Measurements from ENCODE around the gene SRPRB. TPM values are rescaled to one million over a fixed set of nuclear protein-coding genes. Genes with fewer than 3 reads are reported as not detected.

The SRPRB gene
- total and polyA plus RNA-seq, 9 donors = 30.9 to 45.5 (median 36.5) TPM

- DNase-seq = no peak
- H3K27ac ChIP-seq (ENCODE audit: low read length) = no peak overlapping the region
- WGBS (ENCODE audit: insufficient coverage) = 88% methylated on average over 2 of the region's 6 CpGs
- no peaks in the 10 kb centered on the region for H3K9me3 ChIP-seq (replicated peaks; ENCODE audit: control insufficient read depth, low read depth, low read length)
- H3K27me3 ChIP-seq (ENCODE audit: control insufficient read depth, insufficient read depth, low read length) = no peaks in the 10 kb centered on the region
- no peaks in the 10 kb centered on the region for H3K4me1 ChIP-seq (ENCODE audit: control insufficient read depth, insufficient read depth, low read length)
- H3K36me3 ChIP-seq (ENCODE audit: control insufficient read depth, insufficient read depth, low read length) = peaks cover 22% of the 10 kb centered on the region
- no peak overlapping the region for H3K4me3 ChIP-seq (ENCODE audit: low read length)
These were observed 35.2 kb downstream of the SRPRB start for GRCh38 chr3:133840767-133841166.

DNA sequence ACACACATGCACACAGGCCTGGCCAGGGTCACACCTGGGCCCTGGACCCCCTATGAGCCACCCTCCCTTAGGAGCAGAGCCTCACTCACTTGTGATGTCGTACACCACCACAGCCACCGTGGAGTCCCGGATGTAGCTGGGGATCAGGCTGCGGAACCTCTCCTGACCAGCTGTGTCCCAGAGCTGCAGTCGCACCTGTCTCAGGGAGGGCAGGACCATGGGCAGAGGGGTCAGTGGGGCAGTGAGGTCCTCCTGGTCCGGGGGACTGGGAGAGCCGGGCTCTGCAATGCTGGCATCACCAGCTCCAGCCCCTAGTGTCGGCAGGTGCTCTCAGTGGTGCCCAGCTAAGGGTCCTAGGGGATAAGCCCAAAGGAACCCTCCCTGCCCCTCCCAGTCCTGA is 35.6 kb downstream of the SRPRB start:
- no peaks in the 10 kb centered on the region for H3K4me1 ChIP-seq (ENCODE audit: control insufficient read depth, insufficient read depth, low read length)
- H3K27ac ChIP-seq (ENCODE audit: low read length) = no peak overlapping the region
- no peak for DNase-seq
- no peak overlapping the region for H3K4me3 ChIP-seq (ENCODE audit: low read length)
- 88% methylated on average over 6 of the region's 8 CpGs for WGBS (ENCODE audit: insufficient coverage)
- no peaks in the 10 kb centered on the region for H3K27me3 ChIP-seq (ENCODE audit: control insufficient read depth, insufficient read depth, low read length)
- H3K36me3 ChIP-seq (ENCODE audit: control insufficient read depth, insufficient read depth, low read length) = peaks cover 20% of the 10 kb centered on the region
- H3K9me3 ChIP-seq (replicated peaks; ENCODE audit: control insufficient read depth, low read depth, low read length) = no peaks in the 10 kb centered on the region

DNA sequence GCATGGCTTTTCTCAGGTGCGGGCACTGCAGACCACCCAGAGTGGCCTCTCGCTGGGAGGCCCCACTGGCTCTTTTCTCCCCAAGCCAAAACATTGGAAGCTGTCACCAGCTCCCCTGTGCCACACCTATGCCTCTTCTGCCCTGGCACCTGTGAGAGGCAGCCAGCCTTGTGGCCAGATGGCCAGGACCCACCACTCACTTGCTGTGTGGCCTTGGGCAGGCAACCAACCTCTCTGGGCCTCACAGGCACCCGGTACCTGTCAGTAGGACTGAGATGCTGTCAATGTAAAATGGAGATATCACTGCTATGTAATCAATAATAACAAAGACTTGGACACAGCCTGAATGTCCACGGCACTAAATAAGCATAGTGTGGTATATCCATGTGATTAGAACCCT is 36.5 kb downstream of the SRPRB start:
- no peaks in the 10 kb centered on the region for H3K4me1 ChIP-seq (ENCODE audit: control insufficient read depth, insufficient read depth, low read length)
- H3K36me3 ChIP-seq (ENCODE audit: control insufficient read depth, insufficient read depth, low read length) = peaks cover 16% of the 10 kb centered on the region
- no peak for DNase-seq
- no CpG with 5 or more reads among the region's 4 CpGs for WGBS (ENCODE audit: insufficient coverage)
- no peaks in the 10 kb centered on the region for H3K9me3 ChIP-seq (replicated peaks; ENCODE audit: control insufficient read depth, low read depth, low read length)
- H3K4me3 ChIP-seq (ENCODE audit: low read length) = no peak overlapping the region
- no peaks in the 10 kb centered on the region for H3K27me3 ChIP-seq (ENCODE audit: control insufficient read depth, insufficient read depth, low read length)
- no peak overlapping the region for H3K27ac ChIP-seq (ENCODE audit: low read length)

DNA sequence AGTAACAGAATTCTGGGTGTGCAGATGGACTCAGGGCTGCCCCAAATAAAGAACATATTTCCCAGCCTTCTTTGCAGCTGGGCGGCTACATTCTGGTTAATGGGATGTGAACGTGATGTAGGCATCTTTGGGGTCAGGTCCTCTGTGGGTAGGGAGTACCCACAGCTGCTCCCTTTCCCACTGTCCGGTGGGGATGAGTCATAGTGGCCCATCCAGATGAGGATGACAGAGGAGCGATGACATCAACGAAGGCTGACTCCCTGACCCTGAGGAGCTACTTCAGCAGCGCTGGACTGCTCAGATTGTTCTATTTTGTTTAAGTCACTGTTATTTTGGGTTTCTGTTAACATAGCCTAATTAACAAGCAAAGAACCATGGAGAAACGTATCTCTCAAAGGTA is 38.0 kb downstream of the SRPRB start:
- peaks cover 10% of the 10 kb centered on the region for H3K36me3 ChIP-seq (ENCODE audit: control insufficient read depth, insufficient read depth, low read length)
- H3K9me3 ChIP-seq (replicated peaks; ENCODE audit: control insufficient read depth, low read depth, low read length) = no peaks in the 10 kb centered on the region
- no peaks in the 10 kb centered on the region for H3K4me1 ChIP-seq (ENCODE audit: control insufficient read depth, insufficient read depth, low read length)
- whole genome bisulfite sequencing (ENCODE audit: insufficient coverage) = no CpG with 5 or more reads among the region's 7 CpGs
- H3K27ac ChIP-seq (ENCODE audit: low read length) = no peak overlapping the region
- no peaks in the 10 kb centered on the region for H3K27me3 ChIP-seq (ENCODE audit: control insufficient read depth, insufficient read depth, low read length)
- peak; percentile 38 for DNase-seq
- no peak overlapping the region for H3K4me3 ChIP-seq (ENCODE audit: low read length)

DNA sequence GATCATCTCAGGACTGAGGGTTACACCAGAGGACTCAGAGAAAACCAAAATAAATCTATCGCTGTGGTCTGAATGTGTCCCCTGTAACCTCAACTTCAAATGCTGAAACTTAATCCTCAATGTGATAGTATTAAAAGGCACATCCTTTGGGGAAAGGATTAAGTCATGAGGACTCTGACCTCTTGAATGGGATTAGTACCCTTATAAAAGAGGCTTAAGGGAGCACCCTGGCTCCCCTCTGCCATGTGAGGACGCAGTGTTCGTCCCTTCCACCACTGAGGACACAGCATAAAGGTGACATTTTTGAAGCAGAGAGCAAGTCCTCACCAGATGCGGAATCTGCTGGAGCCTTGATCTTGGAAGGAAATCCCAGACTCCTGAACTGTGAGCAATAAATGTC is 39.5 kb downstream of the SRPRB start:
- WGBS (ENCODE audit: insufficient coverage) = 50% methylated on average over 2 of the region's 4 CpGs
- DNase-seq = no peak

GRCh38 chr3:133849346-133849745 is 43.7 kb downstream of the SRPRB start:
- no peaks in the 10 kb centered on the region for H3K9me3 ChIP-seq (replicated peaks; ENCODE audit: control insufficient read depth, low read depth, low read length)
- no peaks in the 10 kb centered on the region for H3K36me3 ChIP-seq (ENCODE audit: control insufficient read depth, insufficient read depth, low read length)
- H3K27me3 ChIP-seq (ENCODE audit: control insufficient read depth, insufficient read depth, low read length) = no peaks in the 10 kb centered on the region
- H3K27ac ChIP-seq (ENCODE audit: low read length) = no peak overlapping the region
- H3K4me1 ChIP-seq (ENCODE audit: control insufficient read depth, insufficient read depth, low read length) = no peaks in the 10 kb centered on the region
- no peak overlapping the region for H3K4me3 ChIP-seq (ENCODE audit: low read length)
- DNase-seq = no peak

More for the DNA sequence above, 39.5 kb downstream of the SRPRB start:
- Histone ChIP-seq H3K4me1 (ENCODE audit: control insufficient read depth, insufficient read depth, low read length) (no peaks in the 10 kb centered on the region), H3K4me3 (ENCODE audit: low read length) (no peak overlapping the region), H3K9me3 (replicated peaks; ENCODE audit: control insufficient read depth, low read depth, low read length) (no peaks in the 10 kb centered on the region), H3K27ac (ENCODE audit: low read length) (no peak overlapping the region), H3K27me3 (ENCODE audit: control insufficient read depth, insufficient read depth, low read length) (no peaks in the 10 kb centered on the region), H3K36me3 (ENCODE audit: control insufficient read depth, insufficient read depth, low read length) (peaks cover 4% of the 10 kb centered on the region)

DNA sequence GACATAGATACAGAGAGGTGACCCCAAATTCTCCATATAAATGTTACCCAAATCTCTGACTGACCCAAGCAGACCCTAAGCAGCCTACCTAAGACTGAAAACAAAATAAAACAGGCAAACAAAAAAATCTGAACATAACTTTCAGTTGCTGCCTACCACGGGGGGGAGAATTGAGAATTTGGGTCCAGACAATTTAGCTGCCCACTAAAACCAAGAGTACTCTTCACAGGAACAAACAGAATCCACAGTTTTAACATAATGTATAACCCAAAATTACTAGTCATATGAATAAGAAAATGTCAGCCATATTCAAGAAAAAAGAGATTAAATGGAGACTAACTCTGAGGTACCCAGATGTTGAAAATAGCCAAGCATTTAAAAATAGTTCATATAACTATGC is 44.4 kb downstream of the SRPRB start:
- Histone ChIP-seq H3K4me1 (ENCODE audit: control insufficient read depth, insufficient read depth, low read length) (no peaks in the 10 kb centered on the region), H3K9me3 (replicated peaks; ENCODE audit: control insufficient read depth, low read depth, low read length) (no peaks in the 10 kb centered on the region), H3K27ac (ENCODE audit: low read length) (no peak overlapping the region), H3K4me3 (ENCODE audit: low read length) (no peak overlapping the region), H3K27me3 (ENCODE audit: control insufficient read depth, insufficient read depth, low read length) (no peaks in the 10 kb centered on the region), H3K36me3 (ENCODE audit: control insufficient read depth, insufficient read depth, low read length) (no peaks in the 10 kb centered on the region)
- WGBS (ENCODE audit: insufficient coverage) = no CpG with 5 or more reads among the region's 1 CpG
- no peak for DNase-seq

DNA sequence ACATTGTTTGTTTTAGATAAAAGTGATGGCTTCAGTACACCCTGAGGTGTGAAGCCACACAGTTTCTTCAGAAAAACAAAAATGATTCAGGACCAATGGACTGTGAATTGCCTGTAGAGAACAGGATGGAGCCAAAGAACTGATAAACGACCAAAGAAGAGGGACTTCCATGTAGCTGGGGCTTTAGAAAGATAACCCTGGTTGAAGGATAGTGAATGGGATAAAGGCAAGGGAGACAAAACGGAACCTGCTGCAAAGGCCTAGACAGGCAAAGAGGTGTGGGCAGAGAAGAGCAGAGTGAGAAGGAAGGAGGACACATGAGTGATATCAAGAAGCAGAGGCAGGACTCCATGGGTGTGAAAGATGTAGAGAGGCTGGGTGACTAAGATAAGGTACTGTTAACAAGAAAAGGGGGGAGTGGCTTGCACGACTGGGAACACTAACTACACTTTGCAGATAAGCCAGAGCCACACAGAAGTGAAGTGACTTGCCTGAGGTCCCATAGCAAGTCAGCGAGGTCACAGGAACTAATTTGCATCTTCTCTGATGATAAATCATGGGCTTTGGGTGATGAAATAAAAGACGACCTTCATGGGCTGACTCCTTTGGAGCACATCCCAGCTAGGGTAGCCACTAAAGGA is 45.8 kb downstream of the SRPRB start:
- H3K36me3 ChIP-seq (ENCODE audit: control insufficient read depth, insufficient read depth, low read length) = no peaks in the 10 kb centered on the region
- 75% methylated on average over 5 of the region's 5 CpGs for WGBS (ENCODE audit: insufficient coverage)
- H3K27ac ChIP-seq (ENCODE audit: low read length) = no peak overlapping the region
- no peaks in the 10 kb centered on the region for H3K27me3 ChIP-seq (ENCODE audit: control insufficient read depth, insufficient read depth, low read length)
- H3K9me3 ChIP-seq (replicated peaks; ENCODE audit: control insufficient read depth, low read depth, low read length) = no peaks in the 10 kb centered on the region
- no peak overlapping the region for H3K4me3 ChIP-seq (ENCODE audit: low read length)
- H3K4me1 ChIP-seq (ENCODE audit: control insufficient read depth, insufficient read depth, low read length) = no peaks in the 10 kb centered on the region
- no peak for DNase-seq

- Histone ChIP-seq H3K27me3 (ENCODE audit: control insufficient read depth, insufficient read depth, low read length) (no peaks in the 10 kb centered on the region), H3K4me1 (ENCODE audit: control insufficient read depth, insufficient read depth, low read length) (no peaks in the 10 kb centered on the region)
- 94% methylated on average over 8 of the region's 8 CpGs for WGBS (ENCODE audit: insufficient coverage)
These were observed 46.3 kb downstream of the SRPRB start for GRCh38 chr3:133851931-133852330.

DNA sequence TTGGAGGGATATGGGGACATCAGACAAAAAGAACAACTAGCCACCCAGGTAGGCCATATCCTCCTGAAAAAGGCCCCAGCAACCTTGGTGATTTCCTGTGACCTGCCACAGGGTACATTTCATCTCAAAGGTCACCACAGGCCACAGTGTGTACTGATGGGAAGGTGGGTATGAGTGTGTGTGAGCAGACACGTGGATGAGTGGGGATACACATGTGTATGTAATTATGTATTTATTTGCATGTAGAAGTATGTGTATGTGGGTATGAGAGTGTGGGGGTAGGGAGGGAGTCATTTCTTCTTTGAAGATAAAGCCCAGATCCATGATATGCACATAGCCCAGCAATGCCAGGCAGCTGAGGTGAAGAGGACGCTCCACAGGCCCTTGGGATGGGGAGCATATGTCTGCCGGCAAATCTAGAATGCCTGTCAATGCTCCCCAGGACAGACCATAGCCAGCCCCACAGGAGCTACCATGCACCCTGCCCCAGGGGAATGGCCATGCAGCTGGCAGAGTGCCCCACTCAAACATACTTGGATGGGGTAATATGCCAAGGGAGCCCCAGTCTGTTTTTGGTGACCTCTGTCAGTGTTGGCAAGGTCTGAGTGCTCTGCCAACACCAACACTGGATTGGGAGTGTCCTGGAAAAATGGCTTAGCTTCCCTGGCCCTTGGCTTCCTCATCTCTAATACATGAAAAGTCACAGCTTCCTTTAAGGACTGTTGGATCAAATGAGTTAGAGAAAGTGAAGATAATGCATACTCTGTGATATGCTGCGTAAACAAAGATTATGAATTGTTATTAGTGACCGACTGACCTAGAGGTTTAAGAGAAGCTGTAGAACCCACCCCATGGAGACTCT is 47.7 kb downstream of the SRPRB start:
- H3K27me3 ChIP-seq (ENCODE audit: control insufficient read depth, insufficient read depth, low read length) = no peaks in the 10 kb centered on the region
- no peak for DNase-seq
- no peaks in the 10 kb centered on the region for H3K36me3 ChIP-seq (ENCODE audit: control insufficient read depth, insufficient read depth, low read length)
- H3K4me1 ChIP-seq (ENCODE audit: control insufficient read depth, insufficient read depth, low read length) = no peaks in the 10 kb centered on the region
- 86% methylated on average over 3 of the region's 5 CpGs for WGBS (ENCODE audit: insufficient coverage)
- H3K4me3 ChIP-seq (ENCODE audit: low read length) = no peak overlapping the region
- no peak overlapping the region for H3K27ac ChIP-seq (ENCODE audit: low read length)
- no peaks in the 10 kb centered on the region for H3K9me3 ChIP-seq (replicated peaks; ENCODE audit: control insufficient read depth, low read depth, low read length)

More at GRCh38 chr3:133851931-133852330, 46.3 kb downstream of the SRPRB start:
- H3K27ac ChIP-seq (ENCODE audit: low read length) = no peak overlapping the region
- DNase-seq = no peak
- no peaks in the 10 kb centered on the region for H3K36me3 ChIP-seq (ENCODE audit: control insufficient read depth, insufficient read depth, low read length)
- no peaks in the 10 kb centered on the region for H3K9me3 ChIP-seq (replicated peaks; ENCODE audit: control insufficient read depth, low read depth, low read length)
- H3K4me3 ChIP-seq (ENCODE audit: low read length) = no peak overlapping the region
